GM12878 (cell line): ENCODE measurements around the gene RAP1A. TPM values are rescaled to one million over a fixed set of nuclear protein-coding genes. Genes with fewer than 3 reads are reported as not detected.

Experiments
- CREM ChIP-seq: IDR thresholded peaks from 2 replicates; pipeline ENCODE4 v1.6.1; 2014; ENCODE audit warnings: antibody characterized with exemption, low read depth
- DPF2 ChIP-seq: fragments of 450-650 bp; IDR thresholded peaks from 2 replicates; pipeline ENCODE4 v1.6.1; 2017; ENCODE audit warnings: mild to moderate bottlenecking
- ETV6 ChIP-seq, 2 experiments: fragments of 450-650 bp in 1 of 2; IDR thresholded peaks in 1 of 2; conservative IDR thresholded peaks in 1 of 2; 2 replicates each; pipeline ENCODE4 v1.6.1; 2014; ENCODE audit warnings: antibody characterized with exemption in 1 of 2, borderline replicate concordance in 1 of 2, low read depth in 1 of 2, mild to moderate bottlenecking in 1 of 2, moderate library complexity in 1 of 2
- NR2C2 ChIP-seq: IDR thresholded peaks from 2 replicates; pipeline ENCODE4 v1.6.1; 2011; ENCODE audit warnings: borderline replicate concordance, low read depth; ENCODE audit not compliant: control insufficient read depth, insufficient read length
- POLR2AphosphoS2 ChIP-seq: IDR thresholded peaks from 2 replicates; pipeline ENCODE4 v1.6.1; 2011; ENCODE audit warnings: low read depth, mild to moderate bottlenecking, low read length, improper control_type of control experiment, moderate library complexity
- SMAD1 ChIP-seq: fragments of 450-650 bp; IDR thresholded peaks from 2 replicates; pipeline ENCODE4 v1.6.1; 2018; ENCODE audit warnings: mild to moderate bottlenecking, low read depth; ENCODE audit not compliant: partially characterized antibody
- polyA plus RNA-seq, 11 experiments: library from polyadenylated mRNA; depleted of rRNA in 4 of 11; unstranded in 6 of 11; stranded (reverse) in 5 of 11; fragments of >200 nt; fragmentation: Nextera tagmentation in 4 of 11; fragmentation: Illumina TruSeq in 1 of 11; extraction: Ambion mirVana in 4 of 11; extraction: Trizol in 1 of 11; gene quantifications; 1 replicate in 1 of 11; 2 replicates in 10 of 11; pipeline versions ENCODE4 v1.2.1 to v1.2.3, GENCODE V29; 2011 to 2016; ENCODE audit warnings: inconsistent platforms in 2 of 11, missing spikeins in 2 of 11, low read depth in 1 of 11
- total RNA-seq, 4 experiments: library from RNA; depleted of rRNA in 3 of 4; stranded (reverse); fragments of >200 nt in 3 of 4; fragmentation: Illumina TruSeq in 1 of 4; extraction: Trizol in 1 of 4; gene quantifications; 2 replicates each; pipeline versions ENCODE4 v1.2.1 to v1.2.3, GENCODE V29; 2013 to 2021
- TF ChIP-seq, protein P1 (sequence below): IDR thresholded peaks from 2 replicates; pipeline ENCODE4 v1.6.1; 2012; ENCODE audit warnings: improper control_type of control experiment, low read depth, low read length; ENCODE audit not compliant: insufficient replicate concordance

Gene RAP1A
- total and polyA plus RNA-seq, 10 of the 15 experiments (the other 5 are each of a cell fraction or from before 2014, with no cell fraction given) = 38.4 to 213 (median 86.0) TPM

DNA sequence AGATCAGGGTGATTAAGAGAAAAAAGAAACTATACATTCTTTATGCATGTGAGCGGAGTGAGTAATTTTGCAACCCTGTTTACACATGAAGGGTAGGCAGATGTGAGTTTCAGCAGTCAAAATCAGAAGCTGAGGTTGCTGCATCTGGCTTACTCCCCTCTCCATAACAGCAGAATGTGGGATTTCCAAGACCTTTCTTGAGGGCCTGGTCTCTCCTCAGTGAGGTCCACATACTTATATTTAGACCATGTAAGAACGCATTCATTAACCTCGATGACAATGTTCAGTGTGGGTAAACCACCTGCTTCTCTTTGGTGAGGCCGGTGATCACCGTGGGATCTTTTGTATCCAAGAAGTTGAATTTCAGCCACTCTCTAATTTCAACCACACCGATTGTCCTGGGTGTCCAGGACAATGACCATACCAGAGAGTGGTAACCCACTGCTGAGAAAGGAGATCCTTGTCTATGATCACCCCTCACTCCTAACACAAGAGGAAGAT, 18.7 kb upstream of the RAP1A start (continued):
- TF ChIP-seq CREM (peak; percentile 83; the same call in 1 of the 2 replicates), NR2C2 (no peak), SMAD1 (no peak), ETV6 (conservative IDR thresholded peaks at IDR 0.05 in 1 of 2, IDR thresholded peaks at IDR 0.05 in 1 of 2; ENCODE audit: borderline replicate concordance in 1 of 2, low read depth in 1 of 2) (peak in 1 of 2 experiments; percentile 88; a peak in 2 of 4 replicates), DPF2 (peak; percentile 88), POLR2AphosphoS2 (no peak)
- TF ChIP-seq, protein P1, sequence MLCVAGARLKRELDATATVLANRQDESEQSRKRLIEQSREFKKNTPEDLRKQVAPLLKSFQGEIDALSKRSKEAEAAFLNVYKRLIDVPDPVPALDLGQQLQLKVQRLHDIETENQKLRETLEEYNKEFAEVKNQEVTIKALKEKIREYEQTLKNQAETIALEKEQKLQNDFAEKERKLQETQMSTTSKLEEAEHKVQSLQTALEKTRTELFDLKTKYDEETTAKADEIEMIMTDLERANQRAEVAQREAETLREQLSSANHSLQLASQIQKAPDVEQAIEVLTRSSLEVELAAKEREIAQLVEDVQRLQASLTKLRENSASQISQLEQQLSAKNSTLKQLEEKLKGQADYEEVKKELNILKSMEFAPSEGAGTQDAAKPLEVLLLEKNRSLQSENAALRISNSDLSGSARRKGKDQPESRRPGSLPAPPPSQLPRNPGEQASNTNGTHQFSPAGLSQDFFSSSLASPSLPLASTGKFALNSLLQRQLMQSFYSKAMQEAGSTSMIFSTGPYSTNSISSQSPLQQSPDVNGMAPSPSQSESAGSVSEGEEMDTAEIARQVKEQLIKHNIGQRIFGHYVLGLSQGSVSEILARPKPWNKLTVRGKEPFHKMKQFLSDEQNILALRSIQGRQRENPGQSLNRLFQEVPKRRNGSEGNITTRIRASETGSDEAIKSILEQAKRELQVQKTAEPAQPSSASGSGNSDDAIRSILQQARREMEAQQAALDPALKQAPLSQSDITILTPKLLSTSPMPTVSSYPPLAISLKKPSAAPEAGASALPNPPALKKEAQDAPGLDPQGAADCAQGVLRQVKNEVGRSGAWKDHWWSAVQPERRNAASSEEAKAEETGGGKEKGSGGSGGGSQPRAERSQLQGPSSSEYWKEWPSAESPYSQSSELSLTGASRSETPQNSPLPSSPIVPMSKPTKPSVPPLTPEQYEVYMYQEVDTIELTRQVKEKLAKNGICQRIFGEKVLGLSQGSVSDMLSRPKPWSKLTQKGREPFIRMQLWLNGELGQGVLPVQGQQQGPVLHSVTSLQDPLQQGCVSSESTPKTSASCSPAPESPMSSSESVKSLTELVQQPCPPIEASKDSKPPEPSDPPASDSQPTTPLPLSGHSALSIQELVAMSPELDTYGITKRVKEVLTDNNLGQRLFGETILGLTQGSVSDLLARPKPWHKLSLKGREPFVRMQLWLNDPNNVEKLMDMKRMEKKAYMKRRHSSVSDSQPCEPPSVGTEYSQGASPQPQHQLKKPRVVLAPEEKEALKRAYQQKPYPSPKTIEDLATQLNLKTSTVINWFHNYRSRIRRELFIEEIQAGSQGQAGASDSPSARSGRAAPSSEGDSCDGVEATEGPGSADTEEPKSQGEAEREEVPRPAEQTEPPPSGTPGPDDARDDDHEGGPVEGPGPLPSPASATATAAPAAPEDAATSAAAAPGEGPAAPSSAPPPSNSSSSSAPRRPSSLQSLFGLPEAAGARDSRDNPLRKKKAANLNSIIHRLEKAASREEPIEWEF = peak; percentile 73
- TF ChIP-seq, all 136 proteins: peak for 59
